NCI-H226 (cell line): Measurements from ENCODE around the gene SRSF7.
"Not testable (repeated sequence)": the region's sequence is repeated elsewhere in the genome, so short reads cannot be mapped to it uniquely, and the experiment has no call there.

Experiments used
- DNase-seq: peaks from one replicate; pipeline ENCODE4 v3.0.0-alpha.2; 2015

Gene SRSF7

GRCh38 chr2:38750891-38751595, at the start of gene SRSF7:
Gene SRSF7 (minus strand): TSS chr2:38751361. CDS start chr2:38751256, 105 bp downstream.
- peak; percentile 95 for DNase-seq

GRCh38 chr2:38797953-38798352, 46.8 kb upstream of the SRSF7 start:
- DNase-seq, result no peak

- DNase-seq, result peak; percentile 86
These were observed 46.1 kb upstream of the SRSF7 start for GRCh38 chr2:38797250-38797676.

GRCh38 chr2:38795016-38795415, 43.9 kb upstream of the SRSF7 start:
- DNase-seq, result not testable (repeated sequence)

GRCh38 chr2:38794235-38794946, 43.2 kb upstream of the SRSF7 start:
- DNase-seq, result no peak

GRCh38 chr2:38793511-38793910, 42.4 kb upstream of the SRSF7 start:
- DNase-seq, result no peak

GRCh38 chr2:38792751-38793150, 41.6 kb upstream of the SRSF7 start:
- DNase-seq, result no peak

GRCh38 chr2:38792321-38792720, 41.2 kb upstream of the SRSF7 start:
- not testable (repeated sequence) for DNase-seq

- DNase-seq, result no peak
These were observed 40.6 kb upstream of the SRSF7 start for GRCh38 chr2:38791744-38792143.

- no peak for DNase-seq
These were observed 38.5 kb upstream of the SRSF7 start for GRCh38 chr2:38789691-38790090.

- no peak for DNase-seq
These were observed 37.1 kb upstream of the SRSF7 start for GRCh38 chr2:38788306-38788705.

- DNase-seq, result peak; percentile 8
These were observed 32.4 kb upstream of the SRSF7 start for GRCh38 chr2:38783586-38783985.

- no peak for DNase-seq
These were observed 27.5 kb upstream of the SRSF7 start for GRCh38 chr2:38778687-38779082.

- DNase-seq, result no peak
These were observed 25.4 kb upstream of the SRSF7 start for GRCh38 chr2:38776531-38776930.

- no peak for DNase-seq
These were observed 24.7 kb upstream of the SRSF7 start for GRCh38 chr2:38775921-38776225.

- DNase-seq, result no peak
These were observed 24.1 kb upstream of the SRSF7 start for GRCh38 chr2:38775097-38775920.

GRCh38 chr2:38771632-38772031, 20.5 kb upstream of the SRSF7 start:
- DNase-seq, result peak; percentile 93

- DNase-seq, result peak; percentile 9
These were observed 14.4 kb upstream of the SRSF7 start for GRCh38 chr2:38765551-38765950.

GRCh38 chr2:38765149-38765548, 14.0 kb upstream of the SRSF7 start:
- peak; percentile 83 for DNase-seq

- DNase-seq, result no peak
These were observed 12.6 kb upstream of the SRSF7 start for GRCh38 chr2:38763728-38764127.

- DNase-seq, result no peak
These were observed 12.1 kb upstream of the SRSF7 start for GRCh38 chr2:38763228-38763627.

GRCh38 chr2:38755891-38756290, 4.7 kb upstream of the SRSF7 start:
- not testable (repeated sequence) for DNase-seq

GRCh38 chr2:38754506-38754905, 3.3 kb upstream of the SRSF7 start:
- no peak for DNase-seq

- no peak for DNase-seq
These were observed 2.9 kb upstream of the SRSF7 start for GRCh38 chr2:38754049-38754448.
